AG09309 (cell line): ENCODE data around the gene PXDC1.

ENCODE experiments used
- DNase-seq: peaks from one replicate; pipeline ENCODE4 v3.0.0-alpha.2; 2010; ENCODE audit warnings: low read depth
- H3K4me3 ChIP-seq: 2 replicates; pipeline ENCODE4 v1.5.1; 2011; ENCODE audit warnings: mild to moderate bottlenecking, low read depth, low read length, moderate library complexity; ENCODE audit not compliant: control insufficient read depth
- CTCF ChIP-seq: IDR thresholded peaks from 2 replicates; pipeline ENCODE4 v1.5.1; 2011; ENCODE audit warnings: mild to moderate bottlenecking, low read depth, low read length, inconsistent platforms; ENCODE audit not compliant: insufficient read depth, control insufficient read depth; ENCODE audit errors: missing control alignments

The PXDC1 gene

GRCh38 chr6:3788408-3789017 is 37.0 kb upstream of the PXDC1 start:
- DNase-seq = no peak
- no peak for TF ChIP-seq CTCF
- no peak overlapping the region for H3K4me3 ChIP-seq

GRCh38 chr6:3786141-3786540 is 34.6 kb upstream of the PXDC1 start:
- TF ChIP-seq CTCF = no peak
- H3K4me3 ChIP-seq = no peak overlapping the region
- DNase-seq = no peak

- TF ChIP-seq CTCF = no peak
- DNase-seq = no peak
- H3K4me3 ChIP-seq = no peak overlapping the region
Measured at GRCh38 chr6:3785745-3786098, 34.2 kb upstream of the PXDC1 start.

- no peak for TF ChIP-seq CTCF
- no peak overlapping the region for H3K4me3 ChIP-seq
- DNase-seq = no peak
Measured at GRCh38 chr6:3784885-3785744, 33.6 kb upstream of the PXDC1 start.

DNA sequence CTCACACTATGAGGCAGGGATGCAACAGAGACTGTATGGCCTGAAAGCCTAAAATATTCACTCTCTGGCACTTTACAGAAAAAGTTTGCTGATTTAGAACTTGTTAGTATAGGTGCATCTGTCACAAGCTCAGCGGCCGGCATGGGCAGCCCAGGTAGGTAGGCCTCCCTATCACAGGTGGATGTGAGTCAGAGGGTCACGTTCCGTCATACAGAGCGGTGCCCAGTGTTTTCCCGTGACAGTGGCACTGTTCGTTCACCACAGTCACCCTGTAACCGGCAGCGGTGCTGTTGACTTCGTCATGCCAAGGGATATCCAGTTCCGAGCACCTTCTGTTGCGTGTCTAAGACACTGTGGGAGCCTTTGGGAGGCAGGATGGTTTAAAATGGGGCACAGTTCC is 32.9 kb upstream of the PXDC1 start:
- no peak for TF ChIP-seq CTCF
- H3K4me3 ChIP-seq = no peak overlapping the region
- DNase-seq = no peak

GRCh38 chr6:3782876-3783832 is 31.6 kb upstream of the PXDC1 start:
- H3K4me3 ChIP-seq = no peak overlapping the region
- no peak for DNase-seq
- TF ChIP-seq CTCF = no peak
